GM12875 (cell line): ENCODE results near the gene COL16A1.

Source experiments
- H3K4me3 ChIP-seq: one replicate; pipeline ENCODE4 v1.5.1; 2011; ENCODE audit warnings: low read depth, low read length, control low read depth
- TF ChIP-seq, protein P1 (sequence below): IDR thresholded peaks from 2 replicates; pipeline ENCODE4 v1.5.1; 2011; ENCODE audit warnings: low read depth, mild to moderate bottlenecking, control low read depth, inconsistent platforms, low read length, moderate library complexity, borderline replicate concordance; ENCODE audit not compliant: insufficient read depth

The COL16A1 gene

DNA sequence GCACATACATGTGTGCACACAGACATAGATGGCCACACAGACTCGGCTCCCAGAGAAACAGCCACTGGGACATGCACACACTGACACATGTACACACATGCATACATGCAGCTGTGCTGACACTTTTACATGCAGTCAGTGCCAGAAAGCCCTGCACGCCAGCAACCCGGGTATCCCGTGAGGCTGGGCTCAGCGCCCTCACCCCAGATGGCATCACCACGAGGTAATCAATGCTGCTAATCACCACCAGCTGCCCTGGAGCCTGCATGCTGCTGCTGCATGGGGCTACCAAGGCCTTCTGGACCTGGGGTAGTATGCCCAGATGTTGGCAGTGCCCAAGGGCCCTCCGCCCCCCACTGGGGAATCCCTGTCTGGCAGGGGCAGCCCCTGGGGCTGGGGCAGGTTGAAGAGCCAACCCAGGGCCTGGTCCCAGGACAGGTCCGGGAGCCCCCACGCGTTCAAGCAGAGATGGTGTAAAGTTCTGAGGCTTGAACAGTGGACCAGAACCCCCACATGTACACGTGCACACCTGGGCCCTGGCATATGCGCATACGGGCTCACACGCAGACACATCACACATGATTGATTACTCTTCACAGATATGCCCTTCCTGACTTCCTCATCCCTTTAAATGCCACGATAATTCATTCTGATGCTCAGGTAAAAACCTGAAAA lies 2.7 kb upstream of the COL16A1 start:
- TF ChIP-seq, protein P1, sequence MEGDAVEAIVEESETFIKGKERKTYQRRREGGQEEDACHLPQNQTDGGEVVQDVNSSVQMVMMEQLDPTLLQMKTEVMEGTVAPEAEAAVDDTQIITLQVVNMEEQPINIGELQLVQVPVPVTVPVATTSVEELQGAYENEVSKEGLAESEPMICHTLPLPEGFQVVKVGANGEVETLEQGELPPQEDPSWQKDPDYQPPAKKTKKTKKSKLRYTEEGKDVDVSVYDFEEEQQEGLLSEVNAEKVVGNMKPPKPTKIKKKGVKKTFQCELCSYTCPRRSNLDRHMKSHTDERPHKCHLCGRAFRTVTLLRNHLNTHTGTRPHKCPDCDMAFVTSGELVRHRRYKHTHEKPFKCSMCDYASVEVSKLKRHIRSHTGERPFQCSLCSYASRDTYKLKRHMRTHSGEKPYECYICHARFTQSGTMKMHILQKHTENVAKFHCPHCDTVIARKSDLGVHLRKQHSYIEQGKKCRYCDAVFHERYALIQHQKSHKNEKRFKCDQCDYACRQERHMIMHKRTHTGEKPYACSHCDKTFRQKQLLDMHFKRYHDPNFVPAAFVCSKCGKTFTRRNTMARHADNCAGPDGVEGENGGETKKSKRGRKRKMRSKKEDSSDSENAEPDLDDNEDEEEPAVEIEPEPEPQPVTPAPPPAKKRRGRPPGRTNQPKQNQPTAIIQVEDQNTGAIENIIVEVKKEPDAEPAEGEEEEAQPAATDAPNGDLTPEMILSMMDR, result no peak
- no peak overlapping the region for H3K4me3 ChIP-seq

DNA sequence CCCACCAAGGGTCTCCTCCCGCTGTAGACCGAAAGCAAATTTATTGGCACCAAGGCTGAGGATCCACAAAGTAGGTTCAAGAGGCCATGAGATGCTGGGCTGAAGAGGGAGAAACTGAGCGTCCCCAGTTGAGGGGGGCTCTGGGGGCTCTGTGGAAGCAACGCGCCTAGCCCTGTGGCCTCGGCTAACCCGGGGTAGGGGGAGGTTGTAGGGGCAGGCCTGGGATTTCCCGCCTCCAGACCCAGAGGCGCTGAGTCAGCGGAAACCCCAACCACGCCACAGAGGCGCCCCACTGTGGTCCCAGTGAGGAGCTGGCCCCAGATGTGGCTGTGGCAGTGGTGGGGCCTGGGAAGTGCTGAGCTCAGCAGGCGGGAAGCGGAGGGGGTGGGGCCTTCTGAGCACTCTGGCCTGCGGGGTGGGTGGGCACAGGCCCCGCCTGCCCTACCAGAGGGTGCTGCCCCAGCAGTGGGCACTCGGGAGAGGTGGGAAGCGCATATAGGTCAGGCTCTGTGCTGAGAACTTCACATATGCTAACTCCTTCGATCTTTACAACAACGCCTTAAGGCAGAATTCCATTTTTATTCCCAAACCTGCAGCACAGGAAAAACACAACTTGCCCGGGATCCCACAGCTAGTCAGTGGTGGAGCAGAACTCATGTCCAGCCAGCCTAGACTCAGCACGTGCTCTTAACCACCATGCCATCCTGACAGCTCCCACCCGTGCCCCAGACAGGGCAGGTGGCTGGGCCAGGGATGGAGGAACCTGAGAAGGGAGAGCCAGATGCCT lies 1.5 kb upstream of the COL16A1 start:
- TF ChIP-seq, protein P1, result peak; percentile 56
- H3K4me3 ChIP-seq, result no peak overlapping the region

DNA sequence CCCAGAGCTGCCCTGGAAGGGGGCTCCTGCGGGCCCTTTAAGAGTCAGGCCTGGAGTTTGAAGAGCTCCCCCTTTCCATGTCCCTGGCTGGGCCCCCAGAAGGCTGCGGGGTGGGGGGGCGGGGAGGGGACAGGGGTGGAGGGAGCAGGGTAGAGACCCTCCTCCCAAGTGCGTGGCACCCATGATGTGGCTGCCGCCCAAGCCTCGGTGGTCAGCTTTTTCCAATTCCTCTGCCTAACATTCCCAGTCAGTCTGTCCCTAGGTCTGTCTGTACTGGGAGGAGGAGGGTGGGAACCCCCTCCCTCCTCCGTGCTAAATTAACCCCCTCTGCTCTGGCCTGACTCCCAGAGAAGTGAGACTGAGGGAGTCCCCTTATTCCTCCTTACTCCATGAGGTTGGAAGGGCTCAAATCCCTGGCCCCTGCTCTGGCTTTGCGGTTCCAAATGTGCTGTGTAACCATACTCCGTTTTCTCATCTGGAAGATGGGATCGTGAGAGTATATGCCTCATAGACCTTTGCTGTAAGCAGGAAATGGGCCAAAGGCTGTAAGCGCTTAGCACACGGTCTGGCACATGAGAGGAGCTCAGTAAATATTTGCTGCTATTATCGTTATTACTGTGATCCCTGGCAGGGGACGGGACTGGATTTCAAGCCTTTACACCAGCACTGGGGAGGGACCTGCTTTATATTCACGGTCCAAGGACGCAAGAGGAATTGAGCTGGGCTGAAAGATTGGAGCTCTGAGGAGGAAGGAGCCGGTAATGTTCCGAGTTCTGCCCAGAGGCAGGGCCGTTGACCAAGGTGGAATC lies 658 bp upstream of the COL16A1 start:
- no peak overlapping the region for H3K4me3 ChIP-seq
- TF ChIP-seq, protein P1, result no peak

DNA sequence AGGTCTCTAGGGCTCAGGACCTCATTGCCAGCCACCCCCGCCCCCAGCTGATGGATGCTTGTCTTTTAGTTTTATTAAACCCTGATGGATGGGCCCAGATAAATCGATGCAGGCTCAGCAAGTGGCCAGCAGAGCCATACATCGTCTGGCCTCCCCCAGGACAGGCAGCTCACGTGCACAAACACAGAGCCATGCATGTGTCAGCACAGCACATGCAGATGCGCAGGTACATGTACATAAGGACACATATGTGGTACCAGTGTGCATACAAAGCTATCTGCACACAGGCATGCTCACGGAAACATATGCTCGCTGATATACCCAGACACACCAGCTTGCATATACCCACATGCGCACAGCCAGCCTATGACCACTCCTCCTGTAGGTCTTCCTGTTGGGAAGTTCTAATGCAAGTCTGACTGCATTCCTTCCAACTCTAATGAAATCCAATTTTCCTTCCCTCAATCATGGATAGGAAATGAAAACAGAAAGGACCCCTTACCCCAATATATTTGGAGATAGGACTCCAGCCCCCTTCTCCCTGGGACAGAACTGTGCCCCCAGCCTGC lies 897 bp downstream of the COL16A1 start:
- H3K4me3 ChIP-seq, result no peak overlapping the region
- TF ChIP-seq, protein P1, result no peak

DNA sequence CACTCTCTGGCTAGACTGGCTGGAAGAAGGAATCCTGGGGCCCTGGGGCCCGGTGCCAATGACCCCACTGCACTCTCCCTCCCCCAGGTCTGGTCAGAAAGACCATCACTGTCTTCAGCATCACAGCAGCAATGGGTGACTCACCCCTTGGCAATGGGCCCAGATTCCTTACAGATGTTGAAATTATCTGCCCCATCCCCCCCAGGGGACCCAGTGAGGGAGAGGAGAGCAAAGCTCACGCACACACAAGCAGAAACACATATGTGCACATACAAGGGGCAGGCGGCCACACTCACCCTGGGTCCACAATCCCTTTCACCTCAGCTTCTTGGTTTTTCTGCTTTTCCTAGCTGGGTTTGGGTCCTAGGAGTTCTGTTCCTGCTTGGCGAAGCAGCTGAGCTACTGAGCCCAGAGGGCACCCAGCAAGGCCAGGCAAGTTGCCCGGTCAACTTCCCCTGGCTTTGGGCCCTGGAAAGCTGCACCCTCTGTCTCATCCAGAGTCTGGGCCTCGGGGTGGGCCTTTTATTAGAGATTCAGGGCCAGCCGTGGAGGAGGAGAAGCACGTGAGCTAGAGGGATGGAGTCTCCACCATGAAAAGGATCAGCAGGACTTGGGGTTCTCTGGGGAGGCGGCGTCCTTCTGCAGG lies 2.6 kb downstream of the COL16A1 start:
- TF ChIP-seq, protein P1, result no peak
- no peak overlapping the region for H3K4me3 ChIP-seq

DNA sequence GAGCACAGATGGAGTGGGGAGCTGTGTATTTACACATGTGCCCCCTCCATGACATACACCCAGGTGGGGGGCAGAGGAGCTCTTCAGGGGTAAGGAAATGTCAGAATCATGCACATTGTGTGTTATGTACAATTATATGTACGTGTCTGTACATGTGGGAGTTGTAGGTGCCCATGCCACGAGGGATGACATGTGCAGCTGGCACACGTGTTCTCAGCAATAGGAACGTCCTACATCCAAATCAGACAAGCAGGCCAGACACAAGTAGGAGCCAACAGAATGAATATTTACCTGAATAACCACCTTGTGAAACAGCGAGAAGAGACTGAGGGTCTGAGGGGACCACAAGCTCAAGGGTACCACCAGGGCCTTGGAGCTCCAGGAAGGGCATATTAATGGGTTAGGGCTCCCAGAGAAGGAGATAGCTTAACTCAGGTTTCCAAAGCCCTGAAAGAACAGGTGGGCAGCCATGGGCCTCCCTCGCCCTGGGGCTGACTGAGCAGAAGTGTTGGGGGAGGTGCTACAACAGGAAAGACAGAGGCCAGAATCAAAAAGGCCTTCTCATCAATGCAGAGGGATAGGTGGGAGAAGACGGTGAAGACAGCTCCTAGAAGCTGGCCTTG lies 3.2 kb downstream of the COL16A1 start:
- no peak overlapping the region for H3K4me3 ChIP-seq
- TF ChIP-seq, protein P1, result no peak
